Upper lobe of left lung (tissue), 4 donors: ENCODE results near the gene ZBTB16.

Experiments used
- EP300 ChIP-seq, 4 donors: sonication (generic); formaldehyde crosslinking; IDR thresholded peaks; one replicate each; pipeline ENCODE4 v1.5.1; 2017; ENCODE audit warnings: antibody characterized with exemption in 4 of 4, control low read depth in 2 of 4
- TF ChIP-seq, protein P1 (sequence below), 6 experiments: fragments of 450-650 bp in 4 of 6; fragments of 200-600 bp in 2 of 6; sonication (generic) in 2 of 6; IDR thresholded peaks; one replicate each; pipeline ENCODE4 v1.5.1; 2016 to 2019; ENCODE audit warnings: antibody characterized with exemption in 6 of 6

GRCh38 chr11:114040706-114041211 is 18.8 kb upstream of the ZBTB16 start:
- TF ChIP-seq, protein P1, sequence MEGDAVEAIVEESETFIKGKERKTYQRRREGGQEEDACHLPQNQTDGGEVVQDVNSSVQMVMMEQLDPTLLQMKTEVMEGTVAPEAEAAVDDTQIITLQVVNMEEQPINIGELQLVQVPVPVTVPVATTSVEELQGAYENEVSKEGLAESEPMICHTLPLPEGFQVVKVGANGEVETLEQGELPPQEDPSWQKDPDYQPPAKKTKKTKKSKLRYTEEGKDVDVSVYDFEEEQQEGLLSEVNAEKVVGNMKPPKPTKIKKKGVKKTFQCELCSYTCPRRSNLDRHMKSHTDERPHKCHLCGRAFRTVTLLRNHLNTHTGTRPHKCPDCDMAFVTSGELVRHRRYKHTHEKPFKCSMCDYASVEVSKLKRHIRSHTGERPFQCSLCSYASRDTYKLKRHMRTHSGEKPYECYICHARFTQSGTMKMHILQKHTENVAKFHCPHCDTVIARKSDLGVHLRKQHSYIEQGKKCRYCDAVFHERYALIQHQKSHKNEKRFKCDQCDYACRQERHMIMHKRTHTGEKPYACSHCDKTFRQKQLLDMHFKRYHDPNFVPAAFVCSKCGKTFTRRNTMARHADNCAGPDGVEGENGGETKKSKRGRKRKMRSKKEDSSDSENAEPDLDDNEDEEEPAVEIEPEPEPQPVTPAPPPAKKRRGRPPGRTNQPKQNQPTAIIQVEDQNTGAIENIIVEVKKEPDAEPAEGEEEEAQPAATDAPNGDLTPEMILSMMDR (IDR thresholded peaks at IDR 0.05) = no peak
- no peak for TF ChIP-seq EP300 (IDR thresholded peaks at IDR 0.05)
